K562 (cell line): ENCODE results near the gene ELOVL5. TPM values are rescaled to one million over a fixed set of nuclear protein-coding genes. Genes with fewer than 3 reads are reported as not detected.
A peak's percentile ranks its signal among the peaks of the same experiment; 100 is the strongest.

Source experiments
- CBFA2T2 ChIP-seq: fragments of 450-650 bp; conservative IDR thresholded peaks from 2 replicates; pipeline ENCODE4 v1.6.1; 2017; ENCODE audit warnings: mild to moderate bottlenecking
- CBFA2T3 ChIP-seq: fragments of 450-650 bp; IDR thresholded peaks from 2 replicates; pipeline ENCODE4 v1.6.1; 2017
- CEBPG ChIP-seq, 3 experiments: fragments of 200-800 bp in 1 of 3; sonication (Bioruptor generic) in 1 of 3; sonication (generic) in 1 of 3; formaldehyde crosslinking in 1 of 3; IDR thresholded peaks in 2 of 3; conservative IDR thresholded peaks in 1 of 3; 2 replicates each; pipeline versions ENCODE4 v1.6.1 to v1.8.0; 2016 to 2022; ENCODE audit warnings: missing compliant biosample characterization in 2 of 3, missing genetic modification characterization in 2 of 3, mild to moderate bottlenecking in 1 of 3, missing genetic modification reagents in 1 of 3
- DEAF1 ChIP-seq: fragments of 450-650 bp; formaldehyde crosslinking; IDR thresholded peaks from 2 replicates; pipeline ENCODE4 v1.4.0; 2020; ENCODE audit warnings: mild to moderate bottlenecking, moderate library complexity
- DPF2 ChIP-seq: fragments of 450-650 bp; IDR thresholded peaks from 2 replicates; pipeline ENCODE4 v1.6.1; 2016
- ELF1 ChIP-seq: fragments of 200-800 bp; sonication (Bioruptor generic); IDR thresholded peaks from 2 replicates; pipeline ENCODE4 v1.6.1; 2016; ENCODE audit warnings: missing genetic modification characterization, missing compliant biosample characterization
- EP300 ChIP-seq: IDR thresholded peaks from 2 replicates; pipeline ENCODE4 v1.6.1; 2012; ENCODE audit warnings: low read length, improper control_type of control experiment
- GABPA ChIP-seq: fragments of 200-800 bp; sonication (Bioruptor generic); conservative IDR thresholded peaks from 2 replicates; pipeline ENCODE4 v1.6.1; 2016; ENCODE audit warnings: low read depth, missing genetic modification characterization, missing compliant biosample characterization
- L3MBTL2 ChIP-seq: fragments of 450-650 bp; IDR thresholded peaks from 2 replicates; pipeline ENCODE4 v1.6.1; 2016; ENCODE audit warnings: mild to moderate bottlenecking, moderate library complexity
- MAFG ChIP-seq: fragments of 450-650 bp; conservative IDR thresholded peaks from 2 replicates; pipeline ENCODE4 v1.6.1; 2016; ENCODE audit warnings: missing genetic modification characterization, missing compliant biosample characterization
- MEF2D ChIP-seq: conservative IDR thresholded peaks from 2 replicates; pipeline ENCODE4 v1.6.1; 2016; ENCODE audit warnings: low read depth, missing genetic modification characterization, missing compliant biosample characterization
- RCOR1 ChIP-seq, 2 experiments: IDR thresholded peaks; 2 replicates each; pipeline ENCODE4 v1.6.1; 2012; ENCODE audit warnings: low read depth in 2 of 2, low read length in 2 of 2, borderline replicate concordance in 1 of 2, improper control_type of control experiment in 1 of 2
- SMAD4 ChIP-seq: fragments of 250-450 bp; sonication (Bioruptor Pico); conservative IDR thresholded peaks from 2 replicates; pipeline ENCODE4 v1.8.0; 2021; ENCODE audit warnings: inconsistent platforms, mild to moderate bottlenecking, moderate library complexity
- SOX6 ChIP-seq: fragments of 450-650 bp; IDR thresholded peaks from 2 replicates; pipeline ENCODE4 v1.6.1; 2014; ENCODE audit warnings: mild to moderate bottlenecking
- SP1 ChIP-seq: sonication (generic); formaldehyde crosslinking; IDR thresholded peaks from 2 replicates; pipeline ENCODE4 v1.8.1; 2022; ENCODE audit warnings: mild to moderate bottlenecking, missing genetic modification reagents
- TCF3 ChIP-seq: sonication (generic); formaldehyde crosslinking; IDR thresholded peaks from 2 replicates; pipeline ENCODE4 v1.4.0; 2020; ENCODE audit warnings: mild to moderate bottlenecking, missing genetic modification reagents
- TEAD1 ChIP-seq, 2 experiments: fragments of 450-650 bp in 1 of 2; sonication (generic) in 1 of 2; formaldehyde crosslinking; IDR thresholded peaks; 2 replicates each; pipeline versions ENCODE4 v1.4.0 to v1.8.0; 2020 to 2022; ENCODE audit warnings: mild to moderate bottlenecking in 2 of 2, missing genetic modification reagents in 1 of 2
- TEAD4 ChIP-seq, 2 experiments: sonication (generic) in 1 of 2; formaldehyde crosslinking in 1 of 2; IDR thresholded peaks; 2 replicates each; pipeline versions ENCODE4 v1.6.1 to v1.8.0; 2012 to 2022; ENCODE audit warnings: borderline replicate concordance in 1 of 2, inconsistent platforms in 1 of 2, low read length in 1 of 2, mild to moderate bottlenecking in 1 of 2, missing genetic modification reagents in 1 of 2
- ZBTB9 ChIP-seq: fragments of 450-650 bp; formaldehyde crosslinking; IDR thresholded peaks from 2 replicates; pipeline ENCODE4 v1.4.0; 2020; ENCODE audit warnings: mild to moderate bottlenecking, moderate library complexity
- ZNF316 ChIP-seq: fragments of 450-650 bp; IDR thresholded peaks from 2 replicates; pipeline ENCODE4 v1.6.1; 2016
- polyA plus RNA-seq, 8 experiments: library from polyadenylated mRNA; depleted of rRNA in 4 of 8; stranded (reverse) in 5 of 8; unstranded in 3 of 8; fragments of >200 nt; fragmentation: Nextera tagmentation in 2 of 8; fragmentation: Illumina TruSeq in 1 of 8; extraction: Ambion mirVana in 2 of 8; extraction: Trizol in 1 of 8; gene quantifications; 2 replicates each; pipeline versions ENCODE4 v1.2.1 to v1.2.3, GENCODE V29; 2011 to 2014; ENCODE audit warnings: inconsistent platforms in 1 of 8, missing spikeins in 1 of 8
- total RNA-seq, 7 experiments: library from RNA; depleted of rRNA in 6 of 7; stranded (reverse); fragments of >200 nt in 6 of 7; fragmentation: Illumina TruSeq in 2 of 7; extraction: Trizol in 2 of 7; gene quantifications; 2 replicates each; pipeline versions ENCODE4 v1.2.1 to v1.2.3, GENCODE V29; 2011 to 2021; ENCODE audit warnings: low replicate concordance in 1 of 7

The ELOVL5 gene
- total and polyA plus RNA-seq, 9 of the 15 experiments (the other 6 are each of a cell fraction or from before 2014, with no cell fraction given): 70.6 to 245 (median 132) TPM

- peak; percentile 84 for TF ChIP-seq L3MBTL2
- no peak for TF ChIP-seq SP1 (CRISPR knock-in tag)
- TF ChIP-seq CBFA2T3: peak; percentile 80
- peak; percentile 40; the same call in 1 of the 2 replicates for TF ChIP-seq ZBTB9
- TF ChIP-seq SOX6: peak; percentile 63; the same call in 1 of the 2 replicates
- peak; percentile 80 for TF ChIP-seq TCF3
- no peak for TF ChIP-seq MEF2D
- TF ChIP-seq SMAD4 (CRISPR knock-in tag): peak; percentile 51; the same call in 1 of the 2 replicates
- peak; percentile 79 for TF ChIP-seq DPF2
- TF ChIP-seq ZNF316: peak; percentile 37
- TF ChIP-seq CEBPG (CRISPR knock-in tag; IDR thresholded peaks at IDR 0.05): no peak
- TF ChIP-seq CEBPG (tag; conservative IDR thresholded peaks at IDR 0.05 in 1 of 2, IDR thresholded peaks at IDR 0.05 in 1 of 2): 0 out of 4 replicates have a peak, but pooled peaks of 1 of the 2 experiments have one; percentile 11
- TF ChIP-seq DEAF1: peak; percentile 43; the same call in 1 of the 2 replicates
- TF ChIP-seq MAFG (tag): 0 out of 2 replicates have a peak, but pooled peaks have one; percentile 8
- peak; percentile 78 for TF ChIP-seq TEAD4 (IDR thresholded peaks at IDR 0.05; ENCODE audit: low read length)
- TF ChIP-seq TEAD4 (CRISPR knock-in tag; IDR thresholded peaks at IDR 0.05; ENCODE audit: borderline replicate concordance): no peak
- peak in 1 of 2 experiments; percentile 55; a peak in 1 of 4 replicates for TF ChIP-seq RCOR1 (IDR thresholded peaks at IDR 0.05; ENCODE audit: borderline replicate concordance in 1 of 2, low read depth in 2 of 2, low read length in 2 of 2)
- 0 out of 4 replicates have a peak, but pooled peaks of 1 of the 2 experiments have one; percentile 14 for TF ChIP-seq TEAD1 (CRISPR knock-in tag; IDR thresholded peaks at IDR 0.05)
- peak; percentile 41; the same call in 1 of the 2 replicates for TF ChIP-seq GABPA
- TF ChIP-seq EP300: peak; percentile 63
- peak; percentile 40; the same call in 1 of the 2 replicates for TF ChIP-seq CBFA2T2
- TF ChIP-seq ELF1 (tag): no peak
Measured at GRCh38 chr6:53312355-53312754, 36.4 kb downstream of the ELOVL5 start (continued).
